HCT116 (cell line): ENCODE measurements around the gene ETNK2. TPM values are rescaled to one million over a fixed set of nuclear protein-coding genes. Genes with fewer than 3 reads are reported as not detected.

Experiments used
- ATAC-seq: fragments of 200-7000 bp; cut with Tn5 transposase; 2 replicates; pipeline ENCODE4 v1.9.1; 2020; ENCODE audit warnings: mild to moderate bottlenecking, moderate library complexity
- BruUV-seq: library from RNA; stranded (reverse); fragments of 400-500 nt; replicated peaks from 2 replicates; lab custom pipeline; 2021; lab: Mats Ljungman, UMichigan
- CTCF ChIA-PET: fragments of 300-600 bp; sonication (Branson Sonifier 250); formaldehyde crosslinking; loops from one replicate; lab custom pipeline; 2021; ENCODE audit warnings: antibody characterized with exemption; lab: Charles Lee
- POLR2A ChIA-PET: fragments of 300-600, 350-600 bp; sonication (Branson Sonifier 250); formaldehyde crosslinking; loops from one replicate; lab custom pipeline; 2021; ENCODE audit warnings: antibody characterized with exemption; lab: Charles Lee
- RAD21 ChIA-PET, 2 experiments: fragments of 300-600 bp; sonication (Branson Sonifier 250); formaldehyde crosslinking; loops; one replicate each; lab custom pipeline; 2023; ENCODE audit warnings: low total read pairs in 2 of 2; ENCODE audit not compliant: uncharacterized antibody in 2 of 2, unreplicated experiment in 2 of 2, low non-redundant PET in 1 of 2; lab: Charles Lee
- DNase-seq: peaks from one replicate; pipeline ENCODE4 v3.0.0-alpha.2; 2010; ENCODE audit warnings: low read depth, low spot score
- H2AFZ ChIP-seq: fragments of 200-600 bp; shearing (Covaris generic), sonication (generic); 2 replicates; pipeline ENCODE4 v1.6.1; 2017; ENCODE audit warnings: low read depth, mixed run types, mixed read lengths, antibody characterized with exemption, low read length; ENCODE audit not compliant: poor library complexity, severe bottlenecking
- H3K27ac ChIP-seq: 2 replicates; pipeline ENCODE4 v1.5.1; 2012; ENCODE audit warnings: low read depth, low read length
- H3K27me3 ChIP-seq: fragments of 200-600 bp; sonication (generic); 2 replicates; pipeline ENCODE4 v1.6.1; 2016; ENCODE audit warnings: mixed run types, low read length, mixed read lengths; ENCODE audit not compliant: insufficient read depth
- H3K36me3 ChIP-seq, 2 experiments: fragments of 200-500 bp in 1 of 2; fragments of 200-600 bp in 1 of 2; sonication (Bioruptor generic) in 1 of 2; sonication (generic) in 1 of 2; 2 replicates each; pipeline versions ENCODE4 v1.5.1 to v1.6.1; 2014 to 2016; ENCODE audit warnings: low read length in 2 of 2, inconsistent platforms in 1 of 2, mixed read lengths in 1 of 2, mixed run types in 1 of 2; ENCODE audit not compliant: insufficient read depth in 2 of 2, control insufficient read depth in 1 of 2
- H3K4me1 ChIP-seq, 2 experiments: fragments of 200-600 bp in 1 of 2; sonication (generic) in 1 of 2; 2 replicates each; pipeline versions ENCODE4 v1.5.1 to v1.6.1; 2012 to 2017; ENCODE audit warnings: low read length in 2 of 2, inconsistent platforms in 1 of 2, mild to moderate bottlenecking in 1 of 2, mixed read lengths in 1 of 2, mixed run types in 1 of 2, moderate library complexity in 1 of 2; ENCODE audit not compliant: insufficient read depth in 2 of 2, control insufficient read depth in 1 of 2
- H3K4me2 ChIP-seq: fragments of 200-600 bp; sonication (generic); 2 replicates; pipeline ENCODE4 v1.6.1; 2017; ENCODE audit warnings: mixed run types, low read length, mixed read lengths
- H3K4me3 ChIP-seq, 2 experiments: fragments of 200-600 bp in 1 of 2; sonication (generic) in 1 of 2; replicated peaks in 1 of 2; 2 replicates each; pipeline ENCODE4 v1.5.1; 2011 to 2016; ENCODE audit warnings: low read length in 2 of 2, control low read depth in 1 of 2, low read depth in 1 of 2, mild to moderate bottlenecking in 1 of 2, mixed read lengths in 1 of 2, mixed run types in 1 of 2
- H3K79me2 ChIP-seq: fragments of 200-600 bp; sonication (generic); 2 replicates; pipeline ENCODE4 v1.6.1; 2017; ENCODE audit warnings: mild to moderate bottlenecking, mixed run types, low read length, moderate library complexity, mixed read lengths; ENCODE audit not compliant: insufficient read depth
- H3K9ac ChIP-seq: fragments of 200-600 bp; sonication (generic); 2 replicates; pipeline ENCODE4 v1.6.1; 2016; ENCODE audit warnings: low read length, mixed read lengths
- H3K9me2 ChIP-seq: fragments of 200-600 bp; sonication (generic), shearing (Covaris generic); 2 replicates; pipeline ENCODE4 v1.6.1; 2017; ENCODE audit warnings: mixed run types, mild to moderate bottlenecking, moderate library complexity; ENCODE audit not compliant: insufficient read depth
- H3K9me3 ChIP-seq, 2 experiments: fragments of 200-500 bp in 1 of 2; fragments of 200-600 bp in 1 of 2; sonication (Bioruptor generic) in 1 of 2; sonication (generic) in 1 of 2; 2 replicates each; pipeline ENCODE4 v1.6.1; 2014 to 2017; ENCODE audit warnings: low read length in 2 of 2, mixed read lengths in 2 of 2, inconsistent platforms in 1 of 2, low read depth in 1 of 2, mild to moderate bottlenecking in 1 of 2, mixed run types in 1 of 2, moderate library complexity in 1 of 2; ENCODE audit not compliant: control insufficient read depth in 1 of 2, insufficient read depth in 1 of 2
- H4K20me1 ChIP-seq: fragments of 200-600 bp; sonication (generic), shearing (Covaris generic); 2 replicates; pipeline ENCODE4 v1.6.1; 2017; ENCODE audit warnings: mixed run types, mild to moderate bottlenecking, moderate library complexity; ENCODE audit not compliant: insufficient read depth
- ATF3 ChIP-seq: IDR thresholded peaks from 2 replicates; pipeline ENCODE4 v1.6.1; 2012
- CBX3 ChIP-seq: IDR thresholded peaks from 2 replicates; pipeline ENCODE4 v1.6.1; 2012; ENCODE audit warnings: low read depth
- CEBPB ChIP-seq: IDR thresholded peaks from 2 replicates; pipeline ENCODE4 v1.6.1; 2012; ENCODE audit warnings: low read depth
- CTCF ChIP-seq, 3 experiments: fragments of 200-600 bp in 1 of 3; sonication (generic) in 1 of 3; IDR thresholded peaks in 2 of 3; conservative IDR thresholded peaks in 1 of 3; 2 replicates each; pipeline ENCODE4 v1.5.1; 2012 to 2017; ENCODE audit warnings: low read depth in 2 of 3, low read length in 2 of 3, antibody characterized with exemption in 1 of 3, borderline replicate concordance in 1 of 3, control low read depth in 1 of 3, mild to moderate bottlenecking in 1 of 3, mixed read lengths in 1 of 3, mixed run types in 1 of 3, moderate library complexity in 1 of 3; ENCODE audit not compliant: insufficient read depth in 1 of 3
- ELF1 ChIP-seq: IDR thresholded peaks from 2 replicates; pipeline ENCODE4 v1.6.1; 2012; ENCODE audit warnings: low read depth, borderline replicate concordance
- EZH2phosphoT487 ChIP-seq: fragments of 200-600 bp; IDR thresholded peaks from 2 replicates; pipeline ENCODE4 v1.6.1; 2018; ENCODE audit warnings: antibody characterized with exemption, borderline replicate concordance
- MAX ChIP-seq: IDR thresholded peaks from 2 replicates; pipeline ENCODE4 v1.6.1; 2012
- POLR2A ChIP-seq: IDR thresholded peaks from 2 replicates; pipeline ENCODE4 v1.7.0; 2011; ENCODE audit warnings: borderline replicate concordance; ENCODE audit not compliant: insufficient read depth, insufficient read length; ENCODE audit errors: extremely low read depth
- REST ChIP-seq: IDR thresholded peaks from 2 replicates; pipeline ENCODE4 v1.6.1; 2012; ENCODE audit warnings: low read depth
- SIN3A ChIP-seq: IDR thresholded peaks from 2 replicates; pipeline ENCODE4 v1.6.1; 2012; ENCODE audit warnings: low read depth
- TCF7L2 ChIP-seq: IDR thresholded peaks from 2 replicates; pipeline ENCODE4 v1.7.0; 2011; ENCODE audit warnings: borderline replicate concordance, inconsistent platforms; ENCODE audit not compliant: insufficient read depth, insufficient read length; ENCODE audit errors: extremely low read depth
- ZFX ChIP-seq: fragments of 450-650 bp; IDR thresholded peaks from 2 replicates; pipeline ENCODE4 v1.6.1; 2017
- ZNF274 ChIP-seq: fragments of 200-500 bp; sonication (Bioruptor generic); IDR thresholded peaks from 2 replicates; pipeline ENCODE4 v1.6.1; 2014; ENCODE audit warnings: mild to moderate bottlenecking, low read depth, low read length, inconsistent platforms
- intact Hi-C: fragments of 100-400 bp; cut with micrococcal nuclease; formaldehyde crosslinking; loops from 2 replicates; pipeline ENCODE4 v1.10.0; 2022
- total RNA-seq: library from RNA; stranded (reverse); gene quantifications from one replicate; pipeline ENCODE4 v1.2.1, GENCODE V29; 2021; ENCODE audit not compliant: unreplicated experiment

ETNK2 gene
- total RNA-seq, 1 experiment from 2014 or later = 16.1 TPM

GRCh38 chr1:204145033-204145504, 6.8 kb downstream of the ETNK2 start:
- intact Hi-C loops = no loop called here
- Histone ChIP-seq H3K4me2 (no peak overlapping the region), H3K27ac (no peak overlapping the region), H3K9ac (no peak overlapping the region), H3K4me1 (peaks cover 0 to 2% of the 10 kb centered on the region in 2 experiments; a peak in 1 of 4 replicates), H3K9me2 (no peaks in the 10 kb centered on the region), H3K9me3 (no peaks in the 10 kb centered on the region), H3K4me3 (no peak overlapping the region), H3K36me3 (no peaks in the 10 kb centered on the region), H3K27me3 (no peaks in the 10 kb centered on the region), H3K79me2 (no peaks in the 10 kb centered on the region), H4K20me1 (no peaks in the 10 kb centered on the region), H2AFZ (no peak overlapping the region)
- ChIA-PET RAD21 (no interaction called here), POLR2A (no interaction called here), CTCF (interaction anchor here (0.6 kb wide), 1 partner anchor 550 kb away, joined by 3 read pairs; no protein-coding TSS in a partner anchor)
- no peak for ATAC-seq
- no TSS peak for BruUV-seq
- TF ChIP-seq REST = no peak
- TF ChIP-seq SIN3A = no peak
- no peak for TF ChIP-seq TCF7L2
- no peak for TF ChIP-seq EZH2phosphoT487
- no peak for TF ChIP-seq ELF1
- TF ChIP-seq ATF3 = no peak
- TF ChIP-seq CTCF (IDR thresholded peaks at IDR 0.05 in 2 of 3, conservative IDR thresholded peaks at IDR 0.05 in 1 of 3; ENCODE audit: borderline replicate concordance in 1 of 3, insufficient read depth in 1 of 3, low read depth in 2 of 3, low read length in 2 of 3) = no peak
- no peak for TF ChIP-seq POLR2A
- no peak for TF ChIP-seq CEBPB
- TF ChIP-seq ZNF274 = no peak
- TF ChIP-seq CBX3 = no peak
- no peak for TF ChIP-seq ZFX
- no peak for TF ChIP-seq MAX
- no peak for DNase-seq
